ENCODE results near the gene NEK6.

The NEK6 gene

GRCh38 chr9:124282442-124283227, 24.9 kb downstream of the NEK6 start:
- Histone ChIP-seq H3K27me3 (ENCODE audit: insufficient read depth, low read length) (no peaks in the 10 kb centered on the region), H3K9me3 (ENCODE audit: insufficient read depth, low read depth, low read length) (no peaks in the 10 kb centered on the region), H3K36me3 (ENCODE audit: insufficient read depth, low read length) (no peaks in the 10 kb centered on the region), H3K9ac (ENCODE audit: low read depth, low read length) (no peak overlapping the region), H3K4me1 (ENCODE audit: insufficient read depth, low read length) (0 out of 2 replicates have a peak, but pooled peaks cover 6% of the 10 kb centered on the region), H3K27ac (ENCODE audit: low read depth, low read length) (no peak overlapping the region), H3K4me3 (ENCODE audit: low read length) (no peak overlapping the region)
- 78% methylated on average over 20 of the region's 20 CpGs for WGBS

GRCh38 chr9:124283228-124283814, 25.6 kb downstream of the NEK6 start:
- Histone ChIP-seq H3K27me3 (ENCODE audit: insufficient read depth, low read length) (no peaks in the 10 kb centered on the region), H3K9ac (ENCODE audit: low read depth, low read length) (no peak overlapping the region), H3K4me3 (ENCODE audit: low read length) (no peak overlapping the region), H3K9me3 (ENCODE audit: insufficient read depth, low read depth, low read length) (no peaks in the 10 kb centered on the region), H3K27ac (ENCODE audit: low read depth, low read length) (no peak overlapping the region), H3K4me1 (ENCODE audit: insufficient read depth, low read length) (0 out of 2 replicates have a peak, but pooled peaks cover 6% of the 10 kb centered on the region), H3K36me3 (ENCODE audit: insufficient read depth, low read length) (no peaks in the 10 kb centered on the region)
- WGBS, result 92% methylated on average over 15 of the region's 15 CpGs

- Histone ChIP-seq H3K4me1 (ENCODE audit: insufficient read depth, low read length) (0 out of 2 replicates have a peak, but pooled peaks cover 6% of the 10 kb centered on the region), H3K36me3 (ENCODE audit: insufficient read depth, low read length) (no peaks in the 10 kb centered on the region), H3K9ac (ENCODE audit: low read depth, low read length) (no peak overlapping the region), H3K4me3 (ENCODE audit: low read length) (no peak overlapping the region), H3K27ac (ENCODE audit: low read depth, low read length) (no peak overlapping the region), H3K27me3 (ENCODE audit: insufficient read depth, low read length) (no peaks in the 10 kb centered on the region), H3K9me3 (ENCODE audit: insufficient read depth, low read depth, low read length) (no peaks in the 10 kb centered on the region)
- 94% methylated on average over 18 of the region's 18 CpGs for WGBS
Observed at GRCh38 chr9:124284237-124284831, 26.6 kb downstream of the NEK6 start.

GRCh38 chr9:124284940-124285441, 27.2 kb downstream of the NEK6 start:
- H3K27ac ChIP-seq (ENCODE audit: low read depth, low read length), result no peak overlapping the region; the same call in 1 of the 2 replicates

GRCh38 chr9:124285490-124285889, 27.7 kb downstream of the NEK6 start:
- Histone ChIP-seq H3K27ac (ENCODE audit: low read depth, low read length) (no peak overlapping the region; the same call in 1 of the 2 replicates), H3K9ac (ENCODE audit: low read depth, low read length) (no peak overlapping the region), H3K4me1 (ENCODE audit: insufficient read depth, low read length) (0 out of 2 replicates have a peak, but pooled peaks cover 6% of the 10 kb centered on the region)

More at GRCh38 chr9:124284940-124285441, 27.2 kb downstream of the NEK6 start:
- no peak overlapping the region for H3K9ac ChIP-seq (ENCODE audit: low read depth, low read length)
- WGBS, result 87% methylated on average over 18 of the region's 18 CpGs
- no peak overlapping the region for H3K4me3 ChIP-seq (ENCODE audit: low read length)
- H3K9me3 ChIP-seq (ENCODE audit: insufficient read depth, low read depth, low read length), result no peaks in the 10 kb centered on the region
- 0 out of 2 replicates have a peak, but pooled peaks cover 6% of the 10 kb centered on the region for H3K4me1 ChIP-seq (ENCODE audit: insufficient read depth, low read length)
- H3K27me3 ChIP-seq (ENCODE audit: insufficient read depth, low read length), result no peaks in the 10 kb centered on the region
- no peaks in the 10 kb centered on the region for H3K36me3 ChIP-seq (ENCODE audit: insufficient read depth, low read length)

GRCh38 chr9:124285903-124286291, 28.1 kb downstream of the NEK6 start:
- no peak overlapping the region for H3K4me3 ChIP-seq (ENCODE audit: low read length)
- H3K27me3 ChIP-seq (ENCODE audit: insufficient read depth, low read length), result no peaks in the 10 kb centered on the region
- H3K9me3 ChIP-seq (ENCODE audit: insufficient read depth, low read depth, low read length), result no peaks in the 10 kb centered on the region
- H3K4me1 ChIP-seq (ENCODE audit: insufficient read depth, low read length), result 0 out of 2 replicates have a peak, but pooled peaks cover 6% of the 10 kb centered on the region
- 86% methylated on average over 9 of the region's 9 CpGs for WGBS
- H3K36me3 ChIP-seq (ENCODE audit: insufficient read depth, low read length), result no peaks in the 10 kb centered on the region
- no peak overlapping the region for H3K9ac ChIP-seq (ENCODE audit: low read depth, low read length)
- no peak overlapping the region for H3K27ac ChIP-seq (ENCODE audit: low read depth, low read length)

More at GRCh38 chr9:124285490-124285889, 27.7 kb downstream of the NEK6 start:
- 90% methylated on average over 11 of the region's 11 CpGs for WGBS
- Histone ChIP-seq H3K27me3 (ENCODE audit: insufficient read depth, low read length) (no peaks in the 10 kb centered on the region), H3K36me3 (ENCODE audit: insufficient read depth, low read length) (no peaks in the 10 kb centered on the region), H3K4me3 (ENCODE audit: low read length) (no peak overlapping the region), H3K9me3 (ENCODE audit: insufficient read depth, low read depth, low read length) (no peaks in the 10 kb centered on the region)

DNA sequence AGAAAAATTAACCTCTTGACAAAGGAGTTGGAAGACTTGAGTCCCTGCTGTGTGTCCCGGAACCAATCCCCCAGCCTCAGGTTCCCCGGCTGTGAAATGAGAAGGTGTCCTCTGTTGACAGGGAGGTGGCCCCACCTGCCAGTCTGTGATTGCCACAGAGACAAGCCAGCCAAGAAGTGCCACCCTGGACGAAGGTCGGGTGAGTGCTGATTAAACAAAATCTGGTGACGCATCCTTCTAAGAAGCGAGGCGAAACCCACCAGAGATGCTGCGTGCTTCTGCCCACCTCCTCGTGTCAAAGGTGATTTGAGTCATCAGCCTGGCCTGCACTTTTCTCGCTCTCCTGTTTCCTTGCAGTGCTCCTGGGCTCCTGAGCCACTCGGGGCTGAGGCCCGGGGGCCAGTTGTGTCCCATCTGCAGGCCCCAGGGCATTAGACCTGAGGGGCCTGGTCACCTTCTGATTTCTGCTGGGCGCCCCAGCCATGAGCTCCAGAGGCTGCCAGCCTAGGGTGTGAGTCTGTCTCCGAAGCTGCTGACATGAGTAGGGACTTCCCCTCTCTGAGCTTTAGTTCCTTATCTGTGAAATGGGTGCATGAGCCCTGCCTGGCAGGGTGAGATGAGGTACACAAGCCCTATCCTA, 28.7 kb downstream of the NEK6 start:
- WGBS, result 90% methylated on average over 14 of the region's 14 CpGs
- no peaks in the 10 kb centered on the region for H3K9me3 ChIP-seq (ENCODE audit: insufficient read depth, low read depth, low read length)
- H3K27me3 ChIP-seq (ENCODE audit: insufficient read depth, low read length), result no peaks in the 10 kb centered on the region
- H3K27ac ChIP-seq (ENCODE audit: low read depth, low read length), result no peak overlapping the region
- no peak overlapping the region for H3K4me3 ChIP-seq (ENCODE audit: low read length)
- 0 out of 2 replicates have a peak, but pooled peaks cover 6% of the 10 kb centered on the region for H3K4me1 ChIP-seq (ENCODE audit: insufficient read depth, low read length)
- H3K36me3 ChIP-seq (ENCODE audit: insufficient read depth, low read length), result no peaks in the 10 kb centered on the region
- no peak overlapping the region for H3K9ac ChIP-seq (ENCODE audit: low read depth, low read length)

- WGBS, result 93% methylated on average over 21 of the region's 21 CpGs
- no peaks in the 10 kb centered on the region for H3K9me3 ChIP-seq (ENCODE audit: insufficient read depth, low read depth, low read length)
- H3K27ac ChIP-seq (ENCODE audit: low read depth, low read length), result no peak overlapping the region
- no peak overlapping the region for H3K4me3 ChIP-seq (ENCODE audit: low read length)
- peaks cover 11% of the 10 kb centered on the region; the same call in 1 of the 2 replicates for H3K4me1 ChIP-seq (ENCODE audit: insufficient read depth, low read length)
- H3K9ac ChIP-seq (ENCODE audit: low read depth, low read length), result no peak overlapping the region
- no peaks in the 10 kb centered on the region for H3K36me3 ChIP-seq (ENCODE audit: insufficient read depth, low read length)
- no peaks in the 10 kb centered on the region for H3K27me3 ChIP-seq (ENCODE audit: insufficient read depth, low read length)
Observed at GRCh38 chr9:124290053-124290591, 32.4 kb downstream of the NEK6 start.

GRCh38 chr9:124290743-124291554, 33.2 kb downstream of the NEK6 start:
- H3K9me3 ChIP-seq (ENCODE audit: insufficient read depth, low read depth, low read length), result no peaks in the 10 kb centered on the region
- no peak overlapping the region for H3K27ac ChIP-seq (ENCODE audit: low read depth, low read length)
- H3K4me3 ChIP-seq (ENCODE audit: low read length), result no peak overlapping the region
- H3K9ac ChIP-seq (ENCODE audit: low read depth, low read length), result no peak overlapping the region
- H3K36me3 ChIP-seq (ENCODE audit: insufficient read depth, low read length), result no peaks in the 10 kb centered on the region
- H3K4me1 ChIP-seq (ENCODE audit: insufficient read depth, low read length), result peaks cover 5% of the 10 kb centered on the region; the same call in 1 of the 2 replicates
- H3K27me3 ChIP-seq (ENCODE audit: insufficient read depth, low read length), result no peaks in the 10 kb centered on the region
- 90% methylated on average over 22 of the region's 22 CpGs for WGBS

DNA sequence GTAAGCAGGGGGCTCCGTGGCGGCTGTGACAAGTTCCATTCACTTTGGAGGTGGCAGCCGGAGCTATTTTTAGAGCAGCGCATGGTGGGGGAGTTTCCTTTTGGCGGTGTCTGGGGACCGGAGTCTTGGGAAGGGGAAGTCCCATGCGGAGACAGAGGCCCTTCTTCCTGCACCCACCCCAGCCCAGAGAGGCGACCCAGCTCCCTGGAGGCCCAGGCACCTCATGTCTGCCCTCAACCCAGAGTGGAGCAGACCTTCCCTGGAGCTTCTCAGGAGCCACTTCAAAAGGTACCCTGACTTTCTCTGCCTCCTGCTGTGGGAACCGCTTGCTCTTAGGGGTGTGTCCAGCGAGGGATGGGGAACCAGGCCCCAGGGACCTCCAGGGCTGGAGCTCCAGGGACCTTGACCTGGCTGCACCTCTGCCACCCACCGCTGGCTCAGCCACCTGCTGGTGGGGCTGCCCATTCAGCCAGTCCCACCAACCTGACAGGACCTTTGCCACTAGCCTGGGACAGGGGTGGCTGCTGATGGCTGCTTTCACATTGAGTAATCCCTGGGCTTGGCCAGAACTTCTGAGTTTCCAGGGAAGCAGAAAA, 34.1 kb downstream of the NEK6 start:
- peak overlapping the region; percentile 7; the same call in 1 of the 2 replicates for H3K9ac ChIP-seq (ENCODE audit: low read depth, low read length)

More for the DNA sequence above, 34.1 kb downstream of the NEK6 start:
- H3K9me3 ChIP-seq (ENCODE audit: insufficient read depth, low read depth, low read length), result no peaks in the 10 kb centered on the region
- WGBS, result 84% methylated on average over 11 of the region's 11 CpGs
- peaks cover 5% of the 10 kb centered on the region; the same call in 1 of the 2 replicates for H3K4me1 ChIP-seq (ENCODE audit: insufficient read depth, low read length)
- no peak overlapping the region for H3K4me3 ChIP-seq (ENCODE audit: low read length)
- H3K36me3 ChIP-seq (ENCODE audit: insufficient read depth, low read length), result no peaks in the 10 kb centered on the region
- H3K27me3 ChIP-seq (ENCODE audit: insufficient read depth, low read length), result no peaks in the 10 kb centered on the region
- H3K27ac ChIP-seq (ENCODE audit: low read depth, low read length), result no peak overlapping the region

Measured in HUES64 (cell line).